Central memory CD4-positive, alpha-beta T cell (primary cell): ENCODE data around the gene CPSF7.
A peak's percentile ranks its signal among the peaks of the same experiment; 100 is the strongest.
"Not testable (repeated sequence)": the region's sequence is repeated elsewhere in the genome, so short reads cannot be mapped to it uniquely, and the experiment has no call there.

ENCODE experiments used
- DNase-seq: peaks from one replicate; pipeline ENCODE4 v3.0.0; 2022

CPSF7 gene

DNA sequence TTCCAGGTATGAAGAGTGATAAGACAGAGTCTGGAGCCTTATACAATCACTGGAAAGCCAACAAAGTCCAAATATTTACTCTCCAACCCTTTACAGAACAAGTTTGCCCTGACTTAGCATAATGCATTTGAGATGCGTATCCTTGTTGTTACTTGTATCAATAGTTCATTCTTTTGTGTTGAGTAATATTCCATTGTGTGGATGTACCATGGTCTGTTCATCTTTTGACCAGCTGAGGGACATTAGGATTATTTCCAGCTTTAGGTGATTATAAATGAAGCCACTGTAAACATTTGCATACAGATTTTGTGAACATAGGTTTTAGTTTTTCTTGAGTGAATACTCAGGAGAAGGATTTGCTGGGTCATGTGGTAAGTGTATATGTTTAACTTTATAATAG lies 9.8 kb upstream of the CPSF7 start:
- DNase-seq: no peak

DNA sequence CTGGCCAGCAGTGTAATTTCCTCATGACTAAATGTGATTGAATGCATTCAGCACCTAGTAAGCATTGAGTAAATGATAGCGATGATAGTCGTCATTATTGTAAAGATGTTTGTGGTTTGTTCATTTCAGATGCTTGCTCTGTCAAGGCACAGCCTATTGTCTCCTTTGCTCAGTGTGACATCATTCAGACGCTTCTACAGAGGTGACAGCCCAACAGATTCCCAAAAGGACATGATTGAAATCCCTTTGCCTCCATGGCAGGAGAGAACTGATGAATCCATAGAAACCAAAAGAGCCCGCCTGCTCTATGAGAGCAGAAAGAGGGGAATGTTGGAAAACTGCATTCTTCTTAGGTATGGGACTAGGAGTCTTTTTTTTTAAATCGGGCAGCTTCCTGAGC lies 7.7 kb upstream of the CPSF7 start:
- no peak for DNase-seq

DNA sequence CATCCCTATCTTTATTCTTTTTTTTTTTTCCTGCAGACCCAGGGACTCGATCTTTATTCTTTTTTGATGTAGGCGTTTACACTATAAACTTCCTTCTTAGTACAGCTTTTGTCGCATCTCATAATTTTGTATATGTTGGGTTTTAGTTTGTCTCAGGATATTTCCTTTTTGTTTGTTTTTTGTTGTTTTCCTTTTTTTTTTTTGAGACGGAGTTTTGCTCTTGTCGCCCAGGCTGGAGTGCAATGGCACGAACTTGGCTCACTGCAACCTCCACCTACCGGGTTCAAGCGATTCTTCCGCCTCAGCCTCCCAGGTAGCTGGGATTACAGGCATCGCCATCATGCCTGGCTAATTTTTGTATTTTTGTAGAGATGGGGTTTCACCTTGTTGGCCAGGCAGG lies 1.1 kb upstream of the CPSF7 start:
- not testable (repeated sequence) for DNase-seq

DNA sequence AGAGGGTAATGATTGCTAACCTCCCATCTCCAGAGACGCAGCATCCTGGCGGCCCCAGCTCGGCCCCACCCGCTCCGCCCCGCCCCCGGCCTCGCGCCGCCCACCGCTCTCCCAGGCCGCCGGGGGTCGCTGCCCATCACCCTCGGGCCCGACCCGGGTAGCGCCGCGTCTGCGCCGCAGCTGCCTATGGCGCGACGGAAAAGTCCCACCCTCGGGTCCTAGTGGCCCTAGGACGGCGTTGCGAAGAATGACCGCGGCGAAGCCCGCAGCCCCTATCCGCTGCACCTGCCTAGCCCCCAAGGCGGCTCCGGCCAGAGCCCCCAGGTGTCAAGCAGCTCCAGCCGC lies 457 bp downstream of the CPSF7 start:
- DNase-seq: peak; percentile 70

DNA sequence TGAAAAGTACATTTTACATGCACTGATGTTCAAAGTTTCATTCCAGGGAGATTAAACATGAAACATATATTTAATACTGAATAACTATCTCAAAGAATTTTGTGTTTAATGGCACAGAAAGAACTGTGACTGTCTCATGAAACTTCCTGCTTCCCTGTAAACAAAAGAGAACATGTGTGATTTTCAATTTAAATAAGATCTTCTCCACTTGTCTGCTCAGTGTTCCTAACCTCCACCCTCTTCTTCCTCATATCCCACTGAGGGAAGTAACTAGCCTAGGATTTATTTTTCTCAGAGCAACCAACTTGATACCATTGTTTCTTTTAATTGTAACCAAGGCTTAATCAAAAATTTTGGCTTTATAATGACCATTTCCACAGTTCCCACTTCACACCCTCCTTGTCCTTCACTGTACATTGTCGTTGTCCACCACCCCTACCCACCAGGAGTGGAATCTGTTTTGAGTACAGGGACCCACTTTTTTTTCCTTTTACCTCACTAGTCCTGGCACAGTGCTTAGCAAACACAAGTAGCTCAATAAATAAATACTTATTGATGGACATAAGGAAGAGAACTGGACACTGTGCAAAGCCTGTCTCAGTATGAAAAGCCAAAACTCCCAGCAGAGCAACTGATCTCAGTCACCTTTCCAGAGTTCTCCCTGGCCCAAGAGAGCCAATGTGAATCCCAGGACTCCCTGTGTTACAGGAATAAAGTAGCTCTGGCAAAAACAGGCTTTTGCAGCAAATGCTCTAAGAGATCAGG lies 4.2 kb downstream of the CPSF7 start:
- no peak for DNase-seq

DNA sequence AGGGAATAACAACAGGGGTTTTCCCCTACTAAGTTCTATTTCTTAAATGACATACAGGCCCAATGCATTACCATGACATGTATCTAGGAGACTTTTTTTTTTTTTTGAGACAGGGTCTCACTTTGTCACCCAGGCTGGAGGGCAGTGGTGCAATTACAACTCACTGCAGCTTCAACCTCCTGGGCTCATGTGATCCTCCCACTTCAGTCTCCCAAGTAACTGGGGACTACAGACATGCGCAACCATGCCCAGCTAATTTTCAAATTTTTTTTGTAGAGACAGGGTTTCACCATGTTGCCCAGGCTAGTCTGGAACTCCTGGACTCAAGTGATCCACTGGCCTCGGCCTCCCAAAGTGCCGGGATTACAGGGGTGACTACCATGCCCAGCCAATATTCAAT lies 7.5 kb downstream of the CPSF7 start:
- DNase-seq: no peak

DNA sequence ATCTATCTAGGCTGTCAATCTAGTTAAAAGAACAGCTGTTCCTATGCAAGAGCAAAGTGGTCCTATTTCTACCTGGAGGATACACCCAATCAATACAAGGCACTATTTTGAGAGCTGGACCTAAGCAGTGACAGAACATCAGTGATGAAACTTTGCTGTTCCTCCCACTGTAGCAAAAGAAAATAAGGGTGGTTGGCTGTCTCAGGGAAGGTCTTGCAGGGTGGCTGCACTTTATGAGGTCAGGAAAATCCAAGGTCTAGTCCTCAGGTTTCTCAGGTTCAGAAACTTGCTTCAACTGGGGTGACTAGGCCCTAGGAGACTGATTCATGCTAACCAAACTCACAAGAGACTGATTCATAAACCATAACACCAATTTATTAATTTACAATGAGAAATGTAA lies 11.6 kb downstream of the CPSF7 start:
- DNase-seq: no peak

DNA sequence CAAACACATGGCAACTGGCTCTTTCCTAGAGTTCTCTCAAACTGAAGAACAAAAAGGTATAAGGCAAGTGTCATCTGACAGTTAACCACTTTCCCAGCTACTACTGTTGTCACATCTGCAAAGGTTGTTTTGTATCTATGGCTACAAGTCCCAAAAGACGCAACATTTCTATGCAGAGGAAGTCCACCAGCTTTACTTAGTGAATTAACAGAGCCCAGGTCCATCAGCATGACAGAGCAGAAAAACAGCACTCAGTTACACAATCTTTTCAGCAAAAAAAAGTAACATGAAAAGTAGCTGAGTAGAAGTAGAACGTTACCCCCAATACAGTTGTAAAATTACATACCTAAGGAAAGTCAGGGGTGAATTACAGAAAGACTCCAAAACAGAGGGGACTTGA lies 12.1 kb downstream of the CPSF7 start:
- DNase-seq: no peak

DNA sequence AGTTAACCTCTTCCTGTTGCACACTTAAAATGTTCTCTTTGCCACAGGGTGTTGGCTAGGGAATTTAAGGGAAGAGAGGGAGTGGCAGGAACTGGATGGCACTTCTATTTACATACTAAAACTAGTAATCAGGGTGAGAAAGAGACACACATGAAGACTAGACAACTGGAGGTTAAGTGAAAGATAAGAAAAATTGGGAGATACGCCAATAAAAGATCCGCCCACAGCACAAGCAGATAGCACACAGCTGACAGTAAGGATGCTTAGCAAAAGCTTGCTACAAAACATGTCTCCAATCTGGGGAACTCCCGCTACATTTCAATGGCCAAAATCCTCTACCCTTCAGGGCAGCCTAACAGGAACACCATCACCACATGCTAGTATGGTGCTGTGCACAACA lies 12.8 kb downstream of the CPSF7 start:
- no peak for DNase-seq

DNA sequence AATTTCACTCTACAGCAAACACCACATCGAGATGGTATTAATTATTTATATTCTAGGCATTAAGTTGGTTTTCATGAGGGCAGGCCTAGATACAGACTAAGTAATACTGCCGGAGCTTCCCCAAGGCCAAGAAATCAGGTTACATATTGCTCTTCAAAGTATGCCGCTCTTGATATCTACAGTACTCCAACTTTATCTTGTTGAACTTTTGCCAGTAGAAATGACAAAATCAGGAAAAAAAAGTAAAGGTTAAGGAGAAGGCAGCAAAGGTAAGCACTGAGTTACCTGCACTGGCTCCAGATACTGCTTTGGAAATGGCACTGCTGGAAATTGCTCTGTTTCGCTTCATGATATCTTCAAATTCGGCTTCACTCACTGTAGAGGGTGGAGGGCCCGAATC lies 14.4 kb downstream of the CPSF7 start:
- DNase-seq: no peak

DNA sequence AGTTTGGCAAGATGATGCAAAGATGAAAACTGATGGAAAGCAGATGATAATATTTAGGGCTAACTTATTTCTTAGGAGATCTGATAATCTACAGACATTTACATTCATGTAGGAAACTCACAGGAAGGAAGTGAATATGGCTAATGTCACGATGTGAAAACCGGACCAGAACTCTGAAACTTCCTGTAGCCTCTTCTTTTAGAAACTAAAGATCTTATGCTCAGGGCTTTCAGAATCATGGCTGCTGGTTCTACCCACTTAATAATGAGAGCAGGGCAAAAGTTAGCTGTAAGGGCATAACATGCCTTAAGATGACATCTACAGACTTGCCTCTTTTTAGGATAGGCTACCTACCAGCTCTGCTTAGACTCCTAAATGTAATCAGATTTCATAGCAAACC lies 15.2 kb downstream of the CPSF7 start:
- no peak for DNase-seq

DNA sequence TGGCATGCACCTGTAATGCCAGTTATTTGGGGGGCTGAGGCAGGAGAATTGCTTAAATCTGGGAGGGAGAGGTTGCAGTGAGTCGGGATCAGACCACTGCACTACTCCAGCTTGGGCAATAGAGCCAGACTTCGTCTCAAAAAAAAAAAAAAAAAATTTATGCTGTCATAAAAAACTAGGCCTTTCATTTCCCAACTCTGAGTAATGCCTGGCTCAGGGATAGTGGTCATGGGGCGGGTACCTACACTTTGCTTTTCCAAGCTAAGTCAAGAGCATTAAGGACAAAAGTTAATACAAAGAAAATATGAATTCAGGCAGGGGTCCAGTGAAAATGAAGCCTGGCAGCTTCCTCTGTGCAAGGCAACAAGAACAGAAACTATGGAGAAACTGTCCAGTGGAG lies 16.3 kb downstream of the CPSF7 start:
- DNase-seq: no peak

DNA sequence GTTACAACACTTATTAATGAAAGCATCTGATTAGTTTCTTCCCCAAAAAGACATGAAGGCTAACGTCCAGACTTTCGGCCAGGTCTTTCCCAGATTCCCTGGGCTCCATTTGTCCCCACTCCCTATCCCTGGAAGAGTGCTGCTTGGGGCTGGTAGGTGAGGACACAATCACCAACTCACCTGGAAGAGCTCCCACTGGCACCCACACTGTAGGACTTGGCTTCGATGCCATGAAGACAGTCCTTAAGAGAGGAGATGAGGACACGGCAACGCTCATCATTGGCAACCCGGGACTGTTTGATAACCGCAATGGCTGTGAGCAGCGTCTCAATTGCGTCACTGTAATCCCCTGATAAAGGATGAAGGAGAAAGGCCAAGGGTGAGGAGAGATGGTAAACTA lies 18.2 kb downstream of the CPSF7 start:
- no peak for DNase-seq

DNA sequence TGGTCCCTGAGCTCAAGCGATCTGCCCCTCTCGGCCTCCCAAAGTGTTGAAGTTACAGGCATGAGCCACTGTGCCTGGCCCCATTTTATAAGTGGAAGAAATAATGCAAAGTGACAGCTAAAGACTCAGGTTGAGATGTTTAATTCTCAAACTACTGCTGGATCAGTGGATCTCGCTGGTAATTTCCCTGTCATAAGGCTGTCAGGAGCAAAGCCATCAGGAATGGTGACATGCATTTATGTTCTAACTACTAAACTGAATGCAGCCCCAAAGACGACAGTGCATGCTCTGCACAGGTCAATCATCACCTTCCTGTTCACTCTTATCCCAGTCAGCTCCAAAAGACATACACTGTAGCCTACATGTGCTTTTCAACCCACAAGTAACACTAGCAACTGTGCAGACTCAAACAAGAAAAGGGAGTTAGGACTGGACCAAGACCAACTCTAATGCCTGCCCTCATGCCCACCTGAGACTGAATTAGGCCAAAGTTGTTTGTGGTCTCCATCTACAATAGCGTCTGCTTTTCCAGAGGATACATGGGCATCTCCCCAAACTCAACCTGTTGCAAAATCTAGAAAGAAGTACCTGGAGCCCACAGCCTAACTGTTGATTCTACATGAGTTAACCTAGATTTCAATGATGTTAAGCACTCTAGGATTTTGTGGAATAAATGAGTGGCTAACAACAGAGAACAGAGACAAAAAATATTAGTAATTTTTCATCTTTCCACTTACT lies 22.6 kb downstream of the CPSF7 start:
- DNase-seq: no peak

DNA sequence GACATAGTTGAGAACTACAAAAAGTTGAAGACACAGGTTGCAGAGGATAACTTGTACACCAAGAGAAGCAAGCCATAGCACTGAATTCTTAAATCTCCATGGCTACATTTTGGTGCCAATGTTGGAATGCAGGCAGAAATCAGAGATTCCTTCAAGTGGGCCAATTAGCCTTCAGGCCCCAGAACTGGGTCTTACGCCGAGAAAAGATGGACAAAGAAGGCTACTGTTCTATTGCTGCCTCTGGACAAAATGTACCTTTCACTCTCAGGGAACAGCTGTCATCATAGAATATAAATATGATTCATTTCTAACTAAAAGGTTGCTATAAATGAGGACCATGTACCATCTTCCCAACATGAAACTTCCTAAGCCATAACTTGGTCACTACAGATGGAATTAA lies 23.7 kb downstream of the CPSF7 start:
- no peak for DNase-seq

DNA sequence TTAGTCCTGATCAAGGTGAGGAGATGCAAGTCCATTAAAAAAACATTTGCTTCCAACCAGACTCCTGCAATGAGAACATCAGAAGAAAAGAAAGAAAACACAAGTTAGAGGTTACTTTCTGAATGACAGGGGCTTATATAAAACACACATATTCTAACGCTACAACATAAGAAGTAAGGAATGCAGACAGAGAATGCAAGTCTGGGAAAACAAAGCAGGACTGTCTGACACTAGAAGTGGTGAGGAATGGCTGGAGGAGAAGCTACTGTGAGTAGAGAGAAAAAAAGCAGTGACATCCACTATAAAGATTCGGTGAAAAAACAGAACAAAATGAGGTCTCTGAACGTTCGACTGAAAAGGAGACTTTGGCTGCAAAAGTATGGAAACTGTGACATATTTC lies 25.1 kb downstream of the CPSF7 start:
- DNase-seq: no peak

DNA sequence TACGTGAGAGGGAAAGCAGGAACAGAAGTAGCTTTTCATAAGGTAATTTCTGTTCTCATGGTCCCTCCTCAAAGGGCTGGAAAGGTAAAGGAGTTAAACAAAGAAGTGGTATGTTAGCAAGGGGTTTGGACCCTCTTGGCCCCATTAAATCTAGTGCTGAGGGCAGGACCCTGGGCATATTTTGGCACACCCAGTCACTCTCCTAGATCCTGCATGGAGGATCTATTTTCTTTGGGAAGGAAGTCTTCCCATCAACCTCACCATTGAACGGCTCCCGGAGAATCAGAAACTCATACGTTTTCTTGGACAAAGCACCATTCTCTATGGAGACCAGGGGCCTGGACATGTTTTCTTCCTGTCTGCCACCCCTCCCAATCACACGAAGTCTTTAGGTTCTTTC lies 25.7 kb downstream of the CPSF7 start:
- DNase-seq: no peak

DNA sequence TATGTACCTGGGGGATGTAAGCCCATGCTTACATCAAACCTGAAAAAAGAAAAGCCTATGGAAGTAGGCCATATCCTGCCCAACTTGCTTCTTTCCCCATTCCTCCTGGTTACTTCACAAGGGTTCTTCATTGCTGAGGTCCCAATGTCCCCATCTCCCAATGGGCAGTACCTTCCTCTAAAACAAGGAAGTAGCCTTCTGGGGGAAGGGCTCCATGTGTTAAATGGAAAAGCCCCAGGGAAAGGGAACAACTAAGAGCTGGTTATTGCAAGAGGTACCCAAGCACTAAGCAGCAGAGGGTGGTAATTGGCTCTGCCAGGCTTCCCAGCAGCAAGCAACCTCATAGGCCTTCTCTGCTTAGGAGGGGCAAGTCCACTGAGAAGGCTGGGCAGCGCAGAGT lies 26.1 kb downstream of the CPSF7 start:
- DNase-seq: no peak

DNA sequence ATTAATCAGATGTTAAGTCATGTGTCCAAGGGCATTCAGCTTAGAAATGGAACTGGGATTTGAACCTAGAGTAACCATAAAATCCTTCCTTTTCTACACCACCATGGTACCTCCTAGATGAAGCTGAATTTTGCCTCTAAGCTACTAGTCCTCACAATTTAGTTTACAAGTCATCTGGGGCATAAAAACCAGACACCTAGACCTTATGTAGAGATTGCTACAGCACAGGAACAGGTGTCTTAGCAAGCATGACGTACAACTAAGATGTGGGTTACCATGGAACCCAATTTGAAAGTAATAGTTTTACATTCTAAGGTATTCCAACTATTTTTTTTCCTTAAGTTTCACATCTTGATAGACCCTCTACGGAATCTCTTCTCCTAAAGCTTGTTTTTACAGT lies 28.2 kb downstream of the CPSF7 start:
- no peak for DNase-seq

DNA sequence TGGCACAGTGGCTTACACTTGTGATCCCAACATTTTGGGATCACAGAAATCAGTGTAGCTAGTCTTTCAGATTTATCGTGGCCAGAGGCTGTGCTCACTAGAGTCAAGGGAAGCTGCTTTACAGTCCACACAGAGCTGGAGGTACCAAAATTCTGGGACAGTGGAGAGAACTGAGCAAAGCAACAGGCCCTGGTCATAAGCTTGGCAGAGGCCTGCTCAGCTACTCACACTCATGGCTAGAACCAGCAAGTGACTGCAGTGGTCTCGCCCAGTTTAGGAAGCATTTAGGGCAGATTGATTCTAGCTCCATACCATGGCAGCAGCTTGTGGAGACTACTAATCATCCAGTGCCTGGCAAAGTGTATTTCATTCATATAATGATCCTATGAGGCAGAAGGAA lies 28.6 kb downstream of the CPSF7 start:
- no peak for DNase-seq

DNA sequence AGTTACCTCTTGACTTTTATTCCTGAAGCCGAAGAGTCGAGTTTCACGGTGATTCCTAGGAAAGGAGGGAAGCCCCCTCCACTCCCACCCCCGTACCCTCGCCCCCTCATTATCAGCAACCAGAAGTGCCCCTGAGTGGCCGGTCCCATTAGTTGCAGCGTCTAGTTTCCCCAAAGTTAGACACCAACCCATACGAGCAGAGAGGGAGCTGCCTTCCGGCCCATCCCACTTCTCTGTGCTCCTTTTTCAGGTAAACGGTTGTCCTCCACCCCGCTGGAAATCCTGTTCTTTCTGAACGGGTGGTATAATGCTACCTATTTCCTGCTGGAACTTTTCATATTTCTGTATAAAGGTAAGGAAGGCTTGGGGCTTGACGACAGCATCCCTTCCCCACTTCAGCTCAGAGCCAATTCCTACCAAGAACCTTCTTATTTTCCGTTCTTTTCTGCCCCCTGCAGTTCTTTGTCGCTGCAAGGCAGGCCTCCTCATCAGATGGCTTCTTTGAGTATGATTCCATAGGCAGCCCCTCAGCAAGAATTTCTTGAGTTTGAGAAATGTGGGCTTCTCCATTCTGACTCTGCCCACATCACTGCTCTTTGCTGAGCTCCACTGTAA lies 36.7 kb downstream of the CPSF7 start:
- peak; percentile 12 for DNase-seq

DNA sequence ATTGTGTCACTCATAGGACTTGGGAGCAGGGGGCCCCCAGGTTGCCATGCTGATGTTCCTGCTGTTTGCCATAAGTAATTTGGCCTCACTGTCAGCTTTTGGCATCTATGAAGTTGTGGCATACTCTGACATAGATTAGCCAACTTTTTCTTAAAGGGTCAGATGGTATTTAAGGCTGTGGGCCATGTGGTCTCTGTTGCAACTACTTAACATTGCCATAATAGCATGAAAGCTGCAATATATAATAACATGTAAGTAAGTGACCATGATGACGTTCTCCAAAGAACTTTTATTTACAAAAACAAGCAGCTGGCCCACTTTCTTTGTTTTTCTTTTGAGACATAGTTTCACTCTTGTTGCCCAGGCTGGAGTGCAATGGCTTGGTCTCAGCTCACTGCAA lies 39.6 kb downstream of the CPSF7 start:
- DNase-seq: no peak

DNA sequence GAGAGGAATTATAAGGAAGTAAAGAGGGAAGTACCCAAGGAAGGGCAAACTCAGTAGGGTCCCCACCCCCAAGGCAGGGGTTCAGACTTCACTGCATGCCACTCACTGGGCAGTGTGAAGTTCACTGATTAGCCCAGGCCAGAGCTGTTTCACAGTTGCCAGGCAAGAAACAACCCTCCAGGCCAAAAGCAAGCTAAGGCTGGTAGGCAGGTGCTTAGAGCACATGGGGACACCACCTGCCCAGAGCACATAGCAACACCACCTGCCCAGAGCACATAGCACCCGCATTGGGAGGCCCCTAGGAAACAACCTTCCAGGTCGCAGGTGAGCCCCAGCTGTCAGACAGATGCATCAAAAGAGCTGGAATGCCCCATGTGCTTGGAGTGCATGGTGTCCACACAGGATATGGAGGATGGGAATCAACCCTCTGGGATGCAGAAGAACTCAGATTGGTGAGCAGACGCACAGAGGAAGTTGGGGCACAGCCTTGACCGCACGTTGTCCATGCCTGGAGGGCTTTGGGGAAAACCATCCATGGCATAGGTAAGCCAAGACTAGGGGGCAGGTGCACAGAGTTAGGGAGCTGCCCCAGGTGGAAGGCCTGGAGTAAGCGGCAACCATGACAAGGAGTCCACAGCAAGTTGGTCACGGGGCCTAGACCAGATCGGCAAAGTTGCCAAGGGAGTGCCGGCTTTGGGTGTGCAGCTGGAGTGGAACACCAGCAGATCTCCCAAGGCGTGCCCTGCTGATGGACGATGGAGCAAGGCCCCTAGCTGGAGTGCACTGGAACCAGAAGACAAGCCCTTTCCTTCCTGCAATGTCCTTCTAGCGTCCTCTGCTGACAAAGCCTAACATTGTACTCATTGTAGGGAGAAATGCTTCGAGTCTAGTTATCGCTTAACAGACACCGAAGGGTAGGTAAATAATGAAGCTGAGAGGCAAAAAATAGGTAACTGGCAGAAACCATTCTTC lies 45.2 kb downstream of the CPSF7 start:
- DNase-seq: no peak
